GM20000 (cell line): ENCODE results near the gene MC1R.
"Not testable (repeated sequence)": the region's sequence is repeated elsewhere in the genome, so short reads cannot be mapped to it uniquely, and the experiment has no call there.

Experiments
- DNase-seq: peaks from one replicate; pipeline ENCODE4 v3.0.0; 2012; ENCODE audit warnings: low spot score
- TF ChIP-seq, protein P1 (sequence below): IDR thresholded peaks from 2 replicates; pipeline ENCODE4 v1.5.1; 2012; ENCODE audit warnings: mild to moderate bottlenecking, control low read depth; ENCODE audit errors: extremely low read depth, missing control alignments

The MC1R gene

DNA sequence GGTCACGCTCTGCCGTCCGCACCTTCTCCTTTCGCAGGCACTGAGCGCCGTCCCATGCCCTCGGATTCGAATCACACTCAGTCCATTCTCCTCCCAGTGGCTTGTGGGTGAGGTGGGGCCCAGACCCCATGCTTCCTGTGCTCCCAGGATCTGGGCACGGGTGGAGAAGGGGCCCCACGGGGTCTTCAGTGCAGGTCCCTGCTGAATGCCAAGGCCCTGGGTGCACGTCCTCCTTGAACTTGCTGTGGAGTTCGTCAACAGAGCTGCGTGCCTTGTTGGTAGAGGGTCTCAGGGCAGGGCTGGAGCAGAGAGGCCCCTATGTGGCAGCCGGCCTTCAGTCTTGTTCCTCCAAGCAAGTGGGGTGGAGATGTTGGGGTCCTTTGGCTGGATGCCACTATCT lies 7.3 kb upstream of the MC1R start:
- TF ChIP-seq, protein P1, sequence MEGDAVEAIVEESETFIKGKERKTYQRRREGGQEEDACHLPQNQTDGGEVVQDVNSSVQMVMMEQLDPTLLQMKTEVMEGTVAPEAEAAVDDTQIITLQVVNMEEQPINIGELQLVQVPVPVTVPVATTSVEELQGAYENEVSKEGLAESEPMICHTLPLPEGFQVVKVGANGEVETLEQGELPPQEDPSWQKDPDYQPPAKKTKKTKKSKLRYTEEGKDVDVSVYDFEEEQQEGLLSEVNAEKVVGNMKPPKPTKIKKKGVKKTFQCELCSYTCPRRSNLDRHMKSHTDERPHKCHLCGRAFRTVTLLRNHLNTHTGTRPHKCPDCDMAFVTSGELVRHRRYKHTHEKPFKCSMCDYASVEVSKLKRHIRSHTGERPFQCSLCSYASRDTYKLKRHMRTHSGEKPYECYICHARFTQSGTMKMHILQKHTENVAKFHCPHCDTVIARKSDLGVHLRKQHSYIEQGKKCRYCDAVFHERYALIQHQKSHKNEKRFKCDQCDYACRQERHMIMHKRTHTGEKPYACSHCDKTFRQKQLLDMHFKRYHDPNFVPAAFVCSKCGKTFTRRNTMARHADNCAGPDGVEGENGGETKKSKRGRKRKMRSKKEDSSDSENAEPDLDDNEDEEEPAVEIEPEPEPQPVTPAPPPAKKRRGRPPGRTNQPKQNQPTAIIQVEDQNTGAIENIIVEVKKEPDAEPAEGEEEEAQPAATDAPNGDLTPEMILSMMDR: no peak
- no peak for DNase-seq

DNA sequence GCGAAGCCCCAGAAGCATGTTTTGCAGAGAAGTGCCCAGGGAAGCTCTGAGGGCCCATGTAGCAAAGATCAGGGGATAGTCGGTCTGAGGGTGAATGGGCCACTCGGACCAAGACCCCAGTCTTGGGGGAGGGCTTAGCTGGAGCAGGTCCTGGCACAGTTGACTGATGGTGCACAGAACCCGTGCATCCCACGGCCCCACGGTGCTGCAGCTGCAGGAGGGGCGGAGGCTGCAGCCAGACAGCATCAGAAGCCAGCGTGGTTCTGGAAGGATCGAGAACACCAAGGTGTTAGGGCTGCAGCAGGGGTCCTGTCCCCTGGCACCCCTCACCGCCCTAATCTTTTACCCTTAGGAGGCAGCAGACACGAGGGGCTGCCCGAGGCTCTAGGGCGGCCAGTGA lies 6.5 kb upstream of the MC1R start:
- TF ChIP-seq, protein P1: no peak
- DNase-seq: no peak

DNA sequence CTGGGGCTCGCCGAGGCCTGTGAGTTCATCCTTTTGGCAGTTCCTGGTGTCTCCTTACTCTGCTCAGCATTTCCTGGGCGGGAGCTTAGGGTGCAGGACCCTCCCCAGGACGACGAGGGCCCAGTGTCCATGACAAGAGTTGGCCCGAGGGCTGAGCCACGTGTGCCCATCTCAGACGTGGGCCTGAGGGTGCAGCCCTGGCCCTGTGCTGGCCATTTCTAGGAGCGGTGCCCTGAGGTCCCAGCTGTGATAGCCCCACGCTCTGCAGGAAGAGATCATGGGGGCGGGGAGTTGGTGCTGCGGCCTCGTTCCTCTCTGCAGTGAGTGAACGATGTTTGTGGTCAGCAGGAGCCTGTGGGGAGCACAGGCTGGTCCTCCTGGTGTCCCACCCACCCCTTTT lies 6.0 kb upstream of the MC1R start:
- TF ChIP-seq, protein P1: no peak
- no peak for DNase-seq

DNA sequence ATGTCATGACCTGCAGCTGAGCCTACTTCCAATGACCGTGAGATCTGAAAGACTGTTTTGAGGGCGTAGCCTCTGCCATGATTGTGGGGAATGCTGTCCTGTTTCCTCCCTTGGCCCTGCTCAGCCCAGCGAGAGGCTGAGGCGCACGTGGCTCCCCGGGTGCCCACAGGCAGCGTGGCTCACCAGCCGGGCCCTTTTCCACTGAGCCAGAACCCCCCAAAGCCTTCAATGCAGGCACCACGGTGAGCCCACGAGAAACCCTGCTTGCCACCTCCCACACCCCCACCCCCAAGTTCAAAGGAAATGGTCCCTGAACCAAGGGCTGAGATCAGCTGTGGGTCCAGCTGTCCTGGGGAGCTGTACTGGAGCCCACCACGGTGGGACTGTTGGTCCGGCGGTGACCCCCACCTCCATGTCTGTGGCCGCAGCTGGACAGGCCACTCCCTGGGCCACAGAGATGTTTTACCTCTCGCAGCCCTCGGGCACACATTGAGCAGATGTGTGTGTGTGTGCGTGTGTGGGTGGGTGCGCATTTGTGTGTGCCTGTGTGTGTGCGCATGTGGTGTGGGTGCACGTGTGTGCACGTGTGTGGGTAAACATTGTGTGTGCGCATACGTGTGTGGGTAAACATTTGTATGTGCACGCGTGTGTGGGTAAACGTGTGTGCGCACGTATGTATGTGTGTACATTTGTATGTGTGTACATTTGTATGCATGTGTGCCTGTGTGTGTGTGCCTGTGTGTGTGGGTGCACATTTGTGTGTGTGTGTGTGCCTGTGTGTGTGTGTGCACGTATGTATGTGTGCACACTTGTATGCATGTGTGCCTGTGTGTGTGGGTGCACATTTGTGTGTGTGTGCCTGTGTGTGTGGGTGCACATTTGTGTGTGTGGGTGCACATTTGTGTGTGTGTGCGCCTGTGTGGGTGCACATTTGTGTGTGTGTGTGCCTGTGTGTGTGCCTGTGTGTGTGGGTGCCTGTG lies 5.0 kb upstream of the MC1R start:
- no peak for DNase-seq
- TF ChIP-seq, protein P1: no peak

DNA sequence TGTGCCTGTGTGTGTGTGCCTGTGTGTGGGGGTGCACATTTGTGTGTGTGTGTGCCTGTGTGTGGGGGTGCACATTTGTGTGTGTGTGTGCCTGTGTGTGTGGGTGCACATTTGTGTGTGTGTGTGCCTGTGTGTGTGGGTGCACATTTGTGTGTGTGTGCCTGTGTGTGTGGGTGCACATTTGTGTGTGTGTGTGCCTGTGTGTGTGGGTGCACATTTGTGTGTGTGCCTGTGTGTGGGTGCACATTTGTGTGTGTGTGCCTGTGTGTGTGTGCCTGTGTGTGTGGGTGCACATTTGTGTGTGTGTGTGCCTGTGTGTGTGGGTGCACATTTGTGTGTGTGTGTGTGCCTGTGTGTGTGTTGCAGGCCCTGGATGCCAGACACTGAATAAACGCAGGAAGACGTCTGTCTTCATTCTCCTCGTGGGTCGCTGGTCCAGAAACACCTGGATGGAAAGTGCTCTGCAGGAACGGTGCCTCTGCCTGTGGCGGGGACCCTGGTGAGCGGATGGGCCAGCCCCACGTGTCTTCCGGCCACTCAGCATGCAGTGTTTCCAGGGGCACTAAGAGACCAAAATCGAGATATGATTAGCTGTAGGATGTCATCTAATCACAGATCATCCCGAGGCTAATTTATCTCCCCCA lies 3.9 kb upstream of the MC1R start:
- DNase-seq: not testable (repeated sequence)

DNA sequence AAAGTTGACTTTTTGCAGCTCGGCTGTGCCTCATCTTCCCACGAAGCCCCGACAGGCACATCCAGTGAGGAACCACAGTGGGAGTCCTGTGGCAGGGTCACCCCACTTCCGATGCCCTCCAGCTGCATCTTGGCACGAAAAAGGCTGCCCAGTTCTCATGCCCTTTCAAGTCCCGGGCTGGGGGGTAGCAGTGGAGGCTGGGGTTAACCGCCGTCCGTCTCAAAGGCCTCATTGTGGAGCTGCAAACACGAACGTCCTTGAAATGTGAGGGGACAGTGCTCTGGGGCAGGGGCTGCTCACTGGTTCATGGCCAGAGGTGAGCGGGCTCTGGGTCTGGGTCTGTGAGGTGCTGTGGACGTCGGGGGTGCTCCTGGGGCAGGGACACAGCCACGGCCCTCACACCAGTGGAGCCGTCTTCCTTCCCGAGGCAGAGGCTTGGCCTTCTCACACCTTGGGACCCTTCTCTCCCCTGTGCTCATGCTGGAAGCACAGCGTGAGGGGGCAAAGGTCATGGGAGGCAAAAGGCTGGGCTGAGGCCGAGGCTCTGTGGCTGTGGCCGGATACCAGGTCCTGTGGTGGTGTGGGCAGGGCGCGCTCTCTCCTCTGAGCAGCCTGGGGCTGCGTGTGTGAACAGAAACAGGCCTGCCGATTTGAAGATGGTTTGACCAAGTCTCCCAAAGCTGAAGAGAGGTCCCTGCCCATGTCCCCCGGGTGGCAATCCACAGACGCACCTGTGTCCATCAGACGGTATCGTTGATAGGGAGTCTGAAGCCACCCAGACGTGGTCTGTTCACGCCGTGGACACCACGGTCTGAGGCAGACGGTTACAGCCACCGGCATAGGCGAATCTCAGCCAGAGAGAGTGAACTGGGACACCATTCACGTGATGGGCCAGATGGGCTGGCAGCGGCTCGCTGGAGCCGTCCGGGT lies 3.1 kb upstream of the MC1R start:
- no peak for DNase-seq
- TF ChIP-seq, protein P1: no peak

DNA sequence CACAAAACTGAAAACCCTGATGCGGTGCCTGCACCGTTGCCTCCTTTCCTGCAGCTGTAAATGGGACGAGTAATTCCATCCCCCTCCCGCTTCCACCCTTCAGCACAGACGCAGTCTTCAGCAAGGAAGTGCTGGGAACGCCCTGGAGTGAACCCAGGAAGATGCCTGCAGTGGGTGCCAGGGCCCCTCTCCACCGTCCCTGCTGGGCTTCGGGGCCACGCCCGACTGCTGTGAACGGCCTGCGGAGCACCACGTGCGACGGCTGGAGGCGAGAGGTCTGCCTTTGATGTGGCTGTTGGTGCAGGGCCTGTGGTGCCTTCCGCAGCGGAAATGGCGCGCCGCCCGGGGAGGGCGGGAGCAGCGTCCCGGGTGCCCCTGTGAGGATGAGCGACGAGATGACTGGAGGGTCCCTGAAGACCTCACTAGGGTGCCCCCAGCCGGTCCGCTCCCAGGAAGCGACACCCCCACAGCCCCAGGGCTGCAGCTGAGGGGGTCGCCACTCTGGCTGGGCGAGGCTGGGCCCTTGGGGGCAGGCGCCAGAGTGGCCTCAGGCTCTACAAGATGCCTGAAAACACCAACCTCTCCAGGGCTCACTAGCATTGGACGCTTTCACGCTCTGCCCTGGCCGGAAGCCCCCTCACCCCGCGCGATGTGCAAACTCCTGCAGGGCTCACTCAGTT lies 749 bp upstream of the MC1R start:
- DNase-seq: peak; percentile 90

More for the DNA sequence above, 749 bp upstream of the MC1R start:
- TF ChIP-seq, protein P1: no peak
